ENCODE results near the gene SCAMP4. TPM values are rescaled to one million over a fixed set of nuclear protein-coding genes. Genes with fewer than 3 reads are reported as not detected.

The SCAMP4 gene
- polyA plus RNA-seq, 2 of the 4 experiments (the other 2 are of a cell fraction) = 7.6 to 63.0 TPM

DNA sequence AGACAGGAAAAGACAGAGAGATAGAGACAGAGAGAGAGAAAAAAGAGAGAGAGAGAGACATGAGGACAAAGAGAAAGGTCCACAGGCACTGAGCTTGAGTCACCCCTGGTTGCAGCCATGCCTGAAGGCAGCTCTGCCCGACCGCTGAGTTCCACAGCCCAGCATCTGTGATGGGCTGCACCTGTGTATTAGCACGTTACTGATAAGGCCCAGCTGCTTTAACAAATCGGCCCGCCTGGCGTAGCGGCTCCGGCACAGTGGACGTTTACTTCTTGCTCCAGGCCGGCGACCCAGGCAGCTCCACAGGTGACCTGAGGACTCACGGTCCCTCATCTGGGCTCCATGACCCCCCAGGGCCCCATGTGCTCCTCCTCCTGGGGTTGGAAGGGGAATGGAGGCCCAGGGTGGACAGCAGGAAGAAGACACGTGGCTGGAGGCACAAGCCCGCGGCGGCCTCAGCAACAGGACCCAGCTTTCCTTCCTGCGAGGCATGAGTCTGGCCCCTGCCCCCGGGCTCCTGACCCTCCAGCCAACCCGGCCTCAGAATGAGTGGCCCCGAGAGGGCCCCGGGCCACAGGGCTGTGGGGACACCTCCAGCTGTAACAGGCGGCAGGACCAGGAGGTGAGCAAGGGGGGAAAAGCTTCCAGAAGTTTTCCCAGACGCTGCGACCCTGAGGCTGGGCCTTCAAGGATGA lies 31.9 kb downstream of the SCAMP4 start:
- TF ChIP-seq HOXA7 (CRISPR knock-in tag; IDR thresholded peaks at IDR 0.05) (no peak), NPAS2 (CRISPR knock-in tag; IDR thresholded peaks at IDR 0.05; ENCODE audit: borderline replicate concordance) (no peak), SMC3 (IDR thresholded peaks at IDR 0.05) (no peak), JUNB (IDR thresholded peaks at IDR 0.05) (no peak), CEBPB (IDR thresholded peaks at IDR 0.05) (no peak), ATOH8 (CRISPR knock-in tag; IDR thresholded peaks at IDR 0.05; ENCODE audit: low read depth) (no peak), RNF2 (IDR thresholded peaks at IDR 0.05; ENCODE audit: borderline replicate concordance, low read depth) (no peak), PBX3 (IDR thresholded peaks at IDR 0.05) (no peak), CBX2 (IDR thresholded peaks at IDR 0.05; ENCODE audit: borderline replicate concordance, low read depth) (no peak)
- TF ChIP-seq, protein P1, sequence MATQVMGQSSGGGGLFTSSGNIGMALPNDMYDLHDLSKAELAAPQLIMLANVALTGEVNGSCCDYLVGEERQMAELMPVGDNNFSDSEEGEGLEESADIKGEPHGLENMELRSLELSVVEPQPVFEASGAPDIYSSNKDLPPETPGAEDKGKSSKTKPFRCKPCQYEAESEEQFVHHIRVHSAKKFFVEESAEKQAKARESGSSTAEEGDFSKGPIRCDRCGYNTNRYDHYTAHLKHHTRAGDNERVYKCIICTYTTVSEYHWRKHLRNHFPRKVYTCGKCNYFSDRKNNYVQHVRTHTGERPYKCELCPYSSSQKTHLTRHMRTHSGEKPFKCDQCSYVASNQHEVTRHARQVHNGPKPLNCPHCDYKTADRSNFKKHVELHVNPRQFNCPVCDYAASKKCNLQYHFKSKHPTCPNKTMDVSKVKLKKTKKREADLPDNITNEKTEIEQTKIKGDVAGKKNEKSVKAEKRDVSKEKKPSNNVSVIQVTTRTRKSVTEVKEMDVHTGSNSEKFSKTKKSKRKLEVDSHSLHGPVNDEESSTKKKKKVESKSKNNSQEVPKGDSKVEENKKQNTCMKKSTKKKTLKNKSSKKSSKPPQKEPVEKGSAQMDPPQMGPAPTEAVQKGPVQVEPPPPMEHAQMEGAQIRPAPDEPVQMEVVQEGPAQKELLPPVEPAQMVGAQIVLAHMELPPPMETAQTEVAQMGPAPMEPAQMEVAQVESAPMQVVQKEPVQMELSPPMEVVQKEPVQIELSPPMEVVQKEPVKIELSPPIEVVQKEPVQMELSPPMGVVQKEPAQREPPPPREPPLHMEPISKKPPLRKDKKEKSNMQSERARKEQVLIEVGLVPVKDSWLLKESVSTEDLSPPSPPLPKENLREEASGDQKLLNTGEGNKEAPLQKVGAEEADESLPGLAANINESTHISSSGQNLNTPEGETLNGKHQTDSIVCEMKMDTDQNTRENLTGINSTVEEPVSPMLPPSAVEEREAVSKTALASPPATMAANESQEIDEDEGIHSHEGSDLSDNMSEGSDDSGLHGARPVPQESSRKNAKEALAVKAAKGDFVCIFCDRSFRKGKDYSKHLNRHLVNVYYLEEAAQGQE (IDR thresholded peaks at IDR 0.05) = no peak
- TF ChIP-seq, protein P2, sequence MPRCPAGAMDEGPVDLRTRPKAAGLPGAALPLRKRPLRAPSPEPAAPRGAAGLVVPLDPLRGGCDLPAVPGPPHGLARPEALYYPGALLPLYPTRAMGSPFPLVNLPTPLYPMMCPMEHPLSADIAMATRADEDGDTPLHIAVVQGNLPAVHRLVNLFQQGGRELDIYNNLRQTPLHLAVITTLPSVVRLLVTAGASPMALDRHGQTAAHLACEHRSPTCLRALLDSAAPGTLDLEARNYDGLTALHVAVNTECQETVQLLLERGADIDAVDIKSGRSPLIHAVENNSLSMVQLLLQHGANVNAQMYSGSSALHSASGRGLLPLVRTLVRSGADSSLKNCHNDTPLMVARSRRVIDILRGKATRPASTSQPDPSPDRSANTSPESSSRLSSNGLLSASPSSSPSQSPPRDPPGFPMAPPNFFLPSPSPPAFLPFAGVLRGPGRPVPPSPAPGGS (IDR thresholded peaks at IDR 0.05) = no peak
- CTCF ChIA-PET = interaction anchor here (0.6 to 2.1 kb wide), 4 partner anchors 8 to 379 kb away, joined by 3 to 6 read pairs (median 4); no protein-coding TSS in a partner anchor
- DNase-seq (ENCODE audit: low read depth in 1 of 2, low spot score in 1 of 2) (no peak), ATAC-seq (no peak), FAIRE-seq (no peak)
- WGBS (ENCODE audit: missing lambda C conversion rate) = 84% methylated on average over 16 of the region's 24 CpGs
- POLR2A ChIA-PET = no interaction called here
- no peak overlapping the region for H3K4me3 ChIP-seq
- H3K4me2 ChIP-seq = no peak overlapping the region
- no peaks in the 10 kb centered on the region for H3K9me3 ChIP-seq
- H3K4me1 ChIP-seq = peaks cover 8% of the 10 kb centered on the region; the same call in 2 of the 3 replicates
- H3K27ac ChIP-seq = no peak overlapping the region

DNA sequence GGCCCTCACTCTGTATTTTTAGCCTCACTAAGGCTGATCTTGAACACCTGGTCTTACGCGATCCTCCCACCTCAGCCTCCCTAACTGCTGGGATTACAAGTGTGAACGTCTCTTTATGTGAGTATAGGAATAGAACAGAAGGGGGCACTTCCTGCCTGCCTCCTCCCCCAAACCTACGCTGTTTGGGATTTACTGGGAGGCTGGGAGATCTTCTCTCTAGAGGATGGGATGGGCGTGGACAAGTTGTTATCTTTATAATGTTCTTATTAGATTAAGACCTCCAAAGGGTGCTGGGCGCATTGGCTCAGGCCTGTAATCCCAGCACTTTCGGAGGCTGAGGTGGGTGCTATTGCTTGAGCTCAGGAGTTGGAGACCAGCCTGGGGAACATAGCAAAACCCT lies 32.9 kb downstream of the SCAMP4 start:
- no peak for DNase-seq (ENCODE audit: low read depth in 1 of 2, low spot score in 1 of 2)
- ChIA-PET CTCF (interaction anchor here (1.9 kb wide), 1 partner anchor 11 kb away, joined by 6 read pairs; no protein-coding TSS in a partner anchor), POLR2A (no interaction called here)
- TF ChIP-seq FOXS1 (CRISPR knock-in tag; IDR thresholded peaks at IDR 0.05) = no peak
- TF ChIP-seq NFE2L2 (conservative IDR thresholded peaks at IDR 0.05; ENCODE audit: low read length) = no peak
- TF ChIP-seq HMGXB4 (CRISPR knock-in tag; IDR thresholded peaks at IDR 0.05; ENCODE audit: borderline replicate concordance) = no peak
- TF ChIP-seq PHF8 (IDR thresholded peaks at IDR 0.05; ENCODE audit: borderline replicate concordance, low read depth) = no peak
- no peak for TF ChIP-seq NR3C1 (IDR thresholded peaks at IDR 0.05)
- TF ChIP-seq, protein P3, sequence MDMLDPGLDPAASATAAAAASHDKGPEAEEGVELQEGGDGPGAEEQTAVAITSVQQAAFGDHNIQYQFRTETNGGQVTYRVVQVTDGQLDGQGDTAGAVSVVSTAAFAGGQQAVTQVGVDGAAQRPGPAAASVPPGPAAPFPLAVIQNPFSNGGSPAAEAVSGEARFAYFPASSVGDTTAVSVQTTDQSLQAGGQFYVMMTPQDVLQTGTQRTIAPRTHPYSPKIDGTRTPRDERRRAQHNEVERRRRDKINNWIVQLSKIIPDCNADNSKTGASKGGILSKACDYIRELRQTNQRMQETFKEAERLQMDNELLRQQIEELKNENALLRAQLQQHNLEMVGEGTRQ (IDR thresholded peaks at IDR 0.05) = no peak
- no peak for TF ChIP-seq ZNF302 (CRISPR knock-in tag; IDR thresholded peaks at IDR 0.05)
- TF ChIP-seq CEBPB (IDR thresholded peaks at IDR 0.05) = no peak
- TF ChIP-seq ESRRA (IDR thresholded peaks at IDR 0.05; ENCODE audit: borderline replicate concordance, low read length) = no peak
- no peak for TF ChIP-seq ZFP36 (IDR thresholded peaks at IDR 0.05; ENCODE audit: borderline replicate concordance, partially characterized antibody)
- no peak for TF ChIP-seq RCOR1 (IDR thresholded peaks at IDR 0.05; ENCODE audit: low read depth, low read length)
- no peak for TF ChIP-seq EHF (CRISPR knock-in tag; IDR thresholded peaks at IDR 0.05)
- H3K4me3 ChIP-seq = no peak overlapping the region
- FAIRE-seq = no peak
- 94% methylated on average over 7 of the region's 7 CpGs for WGBS (ENCODE audit: missing lambda C conversion rate)
- no peak overlapping the region for H3K4me2 ChIP-seq
- H3K9me3 ChIP-seq = no peaks in the 10 kb centered on the region
- H3K4me1 ChIP-seq = peaks cover 10% of the 10 kb centered on the region; the same call in 2 of the 3 replicates
- ATAC-seq = no peak
- H3K27ac ChIP-seq = no peak overlapping the region

All from A549 (cell line).